Measurements from ENCODE around the gene MPPED1.

Gene MPPED1

DNA sequence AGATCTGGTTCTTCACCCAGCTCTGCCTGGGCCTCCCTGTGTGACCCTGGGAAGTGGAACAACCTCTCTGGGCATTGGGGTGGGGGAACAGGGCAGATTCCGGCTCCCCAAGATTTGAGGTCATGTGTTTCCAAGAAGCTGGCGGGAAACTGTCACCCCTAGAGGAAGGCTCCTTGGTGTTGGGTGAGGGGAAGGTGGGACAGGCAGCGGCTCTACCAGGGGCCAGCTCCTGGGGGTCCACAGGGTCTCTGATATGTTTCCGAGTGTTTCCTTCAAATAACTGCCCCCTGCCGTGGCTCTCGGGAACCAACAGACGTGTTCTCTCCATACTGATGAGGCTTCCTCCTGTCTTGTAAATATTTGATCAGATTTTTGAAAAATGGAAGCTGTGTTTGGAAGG, 78.5 kb downstream of the MPPED1 start:
- Histone ChIP-seq H3K27me3 (ENCODE audit: control insufficient read depth, insufficient read depth, low read length) (no peaks in the 10 kb centered on the region), H3K4me1 (ENCODE audit: control insufficient read depth, insufficient read depth, low read length) (no peaks in the 10 kb centered on the region), H3K36me3 (ENCODE audit: control insufficient read depth, insufficient read depth, low read length) (no peaks in the 10 kb centered on the region), H3K4me3 (ENCODE audit: low read length) (no peak overlapping the region), H3K9me3 (ENCODE audit: control insufficient read depth, low read length) (no peaks in the 10 kb centered on the region), H3K9ac (ENCODE audit: low read length) (no peak overlapping the region)

DNA sequence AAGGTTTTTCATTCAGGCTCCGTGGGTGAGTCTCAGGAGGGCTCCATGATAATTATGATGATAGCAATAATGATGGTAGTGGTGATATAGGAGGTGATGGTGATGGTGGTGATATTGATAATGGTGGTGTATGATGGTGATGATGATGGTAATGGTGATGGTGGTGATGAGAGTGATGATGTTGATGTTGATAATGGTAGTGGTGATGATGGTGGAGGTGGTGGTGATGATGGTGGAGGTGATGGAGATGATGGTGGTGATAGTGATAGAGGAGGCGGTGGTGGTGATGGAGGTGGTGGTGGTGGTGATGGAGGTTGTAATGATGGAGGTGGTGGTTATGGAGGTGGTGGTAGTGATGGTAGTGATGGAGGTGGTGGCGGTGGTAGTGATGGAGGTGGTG, 79.4 kb downstream of the MPPED1 start:
- Histone ChIP-seq H3K27me3 (ENCODE audit: control insufficient read depth, insufficient read depth, low read length) (no peaks in the 10 kb centered on the region), H3K4me1 (ENCODE audit: control insufficient read depth, insufficient read depth, low read length) (no peaks in the 10 kb centered on the region), H3K4me3 (ENCODE audit: low read length) (no peak overlapping the region), H3K9ac (ENCODE audit: low read length) (no peak overlapping the region), H3K9me3 (ENCODE audit: control insufficient read depth, low read length) (no peaks in the 10 kb centered on the region), H3K36me3 (ENCODE audit: control insufficient read depth, insufficient read depth, low read length) (no peaks in the 10 kb centered on the region)

DNA sequence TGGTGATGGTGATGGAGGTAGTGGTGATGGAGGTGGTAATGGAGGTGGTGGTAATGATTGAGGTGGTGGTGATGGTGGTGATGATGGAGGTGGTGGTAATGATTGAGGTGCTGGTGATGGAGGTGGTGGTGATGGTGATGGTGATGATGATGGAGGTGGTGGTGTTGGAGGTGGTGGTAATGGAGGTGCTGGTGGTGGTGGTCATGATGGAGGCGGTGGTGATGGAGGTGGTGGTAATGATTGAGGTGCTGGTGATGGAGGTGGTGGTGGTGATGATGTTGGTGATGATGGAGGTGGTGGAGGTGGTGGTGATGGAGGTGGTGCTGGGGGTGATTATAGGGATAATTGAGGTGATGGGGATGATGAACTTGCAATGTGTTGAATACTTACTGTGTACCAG, 79.9 kb downstream of the MPPED1 start:
- H3K9ac ChIP-seq (ENCODE audit: low read length): no peak overlapping the region
- H3K4me1 ChIP-seq (ENCODE audit: control insufficient read depth, insufficient read depth, low read length): no peaks in the 10 kb centered on the region
- no peaks in the 10 kb centered on the region for H3K27me3 ChIP-seq (ENCODE audit: control insufficient read depth, insufficient read depth, low read length)
- no peaks in the 10 kb centered on the region for H3K9me3 ChIP-seq (ENCODE audit: control insufficient read depth, low read length)
- no peak overlapping the region for H3K4me3 ChIP-seq (ENCODE audit: low read length)
- H3K36me3 ChIP-seq (ENCODE audit: control insufficient read depth, insufficient read depth, low read length): no peaks in the 10 kb centered on the region

DNA sequence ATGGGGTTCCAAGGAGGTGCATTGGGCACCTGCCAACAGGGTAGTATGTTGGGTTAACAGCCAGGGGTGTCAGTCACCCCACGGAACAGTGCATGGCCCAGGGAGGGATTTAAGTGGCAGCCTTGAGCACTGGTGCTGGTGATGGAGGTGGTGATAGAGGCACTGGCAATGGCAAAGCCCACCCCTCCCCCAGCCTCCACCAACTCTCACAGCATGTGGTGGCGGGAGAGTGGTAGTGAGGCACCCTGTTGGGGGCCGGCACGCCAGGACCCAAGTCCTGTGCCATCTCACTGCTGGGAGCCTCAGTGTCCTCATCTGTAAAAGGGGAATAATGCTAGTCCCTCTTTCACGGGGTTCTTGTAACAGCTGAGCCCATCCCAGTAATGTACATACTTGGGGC, 81.5 kb downstream of the MPPED1 start:
- Histone ChIP-seq H3K27me3 (ENCODE audit: control insufficient read depth, insufficient read depth, low read length) (no peaks in the 10 kb centered on the region), H3K36me3 (ENCODE audit: control insufficient read depth, insufficient read depth, low read length) (no peaks in the 10 kb centered on the region), H3K9me3 (ENCODE audit: control insufficient read depth, low read length) (no peaks in the 10 kb centered on the region), H3K4me3 (ENCODE audit: low read length) (no peak overlapping the region), H3K4me1 (ENCODE audit: control insufficient read depth, insufficient read depth, low read length) (no peaks in the 10 kb centered on the region), H3K9ac (ENCODE audit: low read length) (no peak overlapping the region)

DNA sequence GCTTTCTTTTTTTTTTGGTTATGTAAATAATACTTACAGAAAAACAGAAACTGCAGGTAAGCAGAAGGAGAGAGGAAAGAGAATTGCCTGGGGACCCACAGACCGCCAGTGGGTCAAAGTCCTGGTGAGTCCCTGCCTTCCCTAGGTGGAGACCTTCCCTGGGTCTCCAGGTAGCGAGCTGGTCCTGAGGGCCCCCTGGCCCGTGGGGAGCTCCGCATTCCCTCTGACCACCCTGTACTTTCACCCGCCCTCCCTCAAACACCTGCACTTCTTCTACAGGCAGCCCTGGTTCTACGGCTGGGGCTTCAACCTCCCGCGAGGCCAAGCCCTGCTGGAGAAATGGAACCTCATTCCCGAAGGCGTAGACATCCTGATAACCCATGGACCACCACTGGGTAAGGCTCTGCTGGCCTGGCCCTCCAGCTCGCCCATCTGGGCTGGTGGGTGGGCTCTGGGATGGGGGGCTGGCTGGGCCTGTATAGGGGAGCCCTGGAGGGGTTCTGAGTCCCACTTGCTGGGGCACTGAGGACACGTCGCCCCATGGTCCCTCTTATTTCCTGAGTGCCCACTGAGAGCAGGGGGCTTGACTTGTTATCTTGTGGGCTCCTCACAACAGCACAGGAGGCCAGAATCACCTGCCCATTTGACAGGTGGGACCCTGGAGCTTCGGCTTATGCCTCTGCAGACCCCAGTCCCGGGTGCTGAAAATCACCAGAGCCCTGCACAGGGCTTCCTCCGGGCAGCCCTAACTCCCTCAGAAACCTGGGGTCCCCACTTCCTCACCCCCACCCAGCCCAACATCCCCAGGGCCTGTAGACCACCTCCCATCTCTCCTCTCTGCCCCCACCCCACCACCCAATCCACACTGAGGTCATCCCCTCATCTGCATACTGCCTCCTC, 86.4 kb downstream of the MPPED1 start:
- Histone ChIP-seq H3K4me3 (ENCODE audit: low read length) (no peak overlapping the region), H3K9ac (ENCODE audit: low read length) (no peak overlapping the region), H3K36me3 (ENCODE audit: control insufficient read depth, insufficient read depth, low read length) (no peaks in the 10 kb centered on the region), H3K9me3 (ENCODE audit: control insufficient read depth, low read length) (no peaks in the 10 kb centered on the region), H3K27me3 (ENCODE audit: control insufficient read depth, insufficient read depth, low read length) (no peaks in the 10 kb centered on the region), H3K4me1 (ENCODE audit: control insufficient read depth, insufficient read depth, low read length) (no peaks in the 10 kb centered on the region)

DNA sequence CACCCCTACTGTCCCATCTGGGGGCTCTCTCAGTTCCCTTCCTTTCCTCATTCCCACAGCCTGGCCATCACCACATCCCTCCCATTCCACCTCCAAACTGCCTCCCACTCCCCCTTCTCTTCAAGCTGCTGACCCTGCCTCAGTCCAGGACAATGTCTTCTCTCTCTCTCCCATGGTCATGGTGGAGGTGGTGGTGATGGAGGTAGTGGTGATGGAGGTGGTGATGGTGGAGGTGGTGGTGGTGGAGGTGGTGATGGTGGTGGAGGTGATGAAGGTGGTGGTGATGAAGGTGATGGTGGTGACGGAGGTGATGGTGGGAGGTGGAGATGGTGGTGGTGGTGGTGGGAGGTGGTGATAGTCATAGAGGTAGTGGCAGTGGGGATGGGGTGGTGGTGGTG, 87.0 kb downstream of the MPPED1 start:
- no peak overlapping the region for H3K9ac ChIP-seq (ENCODE audit: low read length)
- H3K4me1 ChIP-seq (ENCODE audit: control insufficient read depth, insufficient read depth, low read length): no peaks in the 10 kb centered on the region
- no peaks in the 10 kb centered on the region for H3K9me3 ChIP-seq (ENCODE audit: control insufficient read depth, low read length)
- H3K27me3 ChIP-seq (ENCODE audit: control insufficient read depth, insufficient read depth, low read length): no peaks in the 10 kb centered on the region
- no peaks in the 10 kb centered on the region for H3K36me3 ChIP-seq (ENCODE audit: control insufficient read depth, insufficient read depth, low read length)
- H3K4me3 ChIP-seq (ENCODE audit: low read length): no peak overlapping the region

DNA sequence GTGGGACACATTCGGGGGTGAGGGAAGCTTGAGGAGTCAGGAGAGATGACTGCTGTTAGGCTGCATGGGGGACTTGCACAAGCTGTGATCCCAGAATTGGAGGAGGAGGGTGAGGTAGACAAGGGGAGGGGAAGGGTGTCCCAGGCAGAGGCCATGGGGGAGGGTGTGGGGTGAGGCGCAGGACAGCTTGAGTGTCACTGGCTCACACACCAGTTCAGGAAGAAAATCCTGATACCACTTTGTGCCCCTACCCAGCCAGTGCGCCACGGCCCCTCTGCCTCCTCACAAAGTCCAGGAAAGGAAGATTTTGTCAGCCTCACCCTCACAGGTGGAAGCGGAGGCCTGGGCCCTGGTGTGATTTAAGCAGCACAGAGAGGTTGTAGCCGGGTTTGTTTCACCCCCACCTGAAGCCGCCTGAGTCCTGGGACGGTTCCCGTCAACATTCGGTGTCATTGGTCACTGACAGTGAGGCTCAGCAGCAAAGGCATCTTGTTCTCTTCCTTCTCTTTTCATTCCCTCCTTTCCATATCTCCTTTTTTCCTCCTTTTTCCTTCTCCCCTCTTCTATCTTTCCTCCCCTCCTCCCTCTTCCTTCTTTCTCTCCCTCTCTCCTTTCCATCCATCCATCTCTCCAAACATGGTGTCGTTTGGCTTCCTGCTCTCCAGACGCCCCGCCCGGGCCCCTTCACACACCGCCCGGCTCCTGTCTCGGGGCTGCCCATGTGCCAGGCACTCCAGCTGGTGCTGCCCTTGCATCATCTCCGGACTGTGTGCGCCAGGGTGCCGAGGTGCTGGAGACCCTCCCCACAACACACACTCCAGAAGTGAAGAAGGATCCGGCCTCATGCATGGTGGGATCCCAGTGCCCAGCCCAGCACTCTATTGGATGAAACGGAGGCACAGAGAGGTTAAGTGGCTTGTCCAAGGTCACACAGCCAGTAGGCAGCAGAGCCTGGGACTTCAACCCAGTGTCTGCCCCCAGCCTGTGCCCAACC, 89.3 kb downstream of the MPPED1 start:
- H3K9ac ChIP-seq (ENCODE audit: low read length): no peak overlapping the region
- no peaks in the 10 kb centered on the region for H3K4me1 ChIP-seq (ENCODE audit: control insufficient read depth, insufficient read depth, low read length)
- no peak overlapping the region for H3K4me3 ChIP-seq (ENCODE audit: low read length)
- H3K27me3 ChIP-seq (ENCODE audit: control insufficient read depth, insufficient read depth, low read length): no peaks in the 10 kb centered on the region
- no peaks in the 10 kb centered on the region for H3K36me3 ChIP-seq (ENCODE audit: control insufficient read depth, insufficient read depth, low read length)
- H3K9me3 ChIP-seq (ENCODE audit: control insufficient read depth, low read length): no peaks in the 10 kb centered on the region

DNA sequence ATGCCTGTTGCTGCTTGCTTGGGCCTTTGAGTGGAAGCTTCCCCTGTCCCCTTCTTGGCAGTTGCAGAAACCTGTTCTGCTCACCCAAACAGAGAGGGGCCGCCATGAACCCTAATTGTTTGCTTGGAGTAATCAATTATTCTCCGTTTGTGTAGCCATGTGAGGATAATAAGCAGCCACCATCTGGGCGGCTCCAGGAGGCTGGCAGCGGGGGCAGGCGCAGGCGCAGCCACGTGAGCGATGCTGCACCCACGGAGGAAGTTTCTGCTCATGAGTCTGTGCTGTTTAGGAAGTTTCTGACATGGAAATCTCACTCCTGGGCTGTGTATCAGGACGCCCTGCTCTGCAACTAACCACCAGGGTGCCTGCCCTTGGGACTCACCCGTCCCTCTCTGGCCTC, 90.1 kb downstream of the MPPED1 start:
- Histone ChIP-seq H3K4me1 (ENCODE audit: control insufficient read depth, insufficient read depth, low read length) (no peaks in the 10 kb centered on the region), H3K4me3 (ENCODE audit: low read length) (no peak overlapping the region), H3K9me3 (ENCODE audit: control insufficient read depth, low read length) (no peaks in the 10 kb centered on the region), H3K9ac (ENCODE audit: low read length) (no peak overlapping the region), H3K36me3 (ENCODE audit: control insufficient read depth, insufficient read depth, low read length) (no peaks in the 10 kb centered on the region), H3K27me3 (ENCODE audit: control insufficient read depth, insufficient read depth, low read length) (no peaks in the 10 kb centered on the region)

DNA sequence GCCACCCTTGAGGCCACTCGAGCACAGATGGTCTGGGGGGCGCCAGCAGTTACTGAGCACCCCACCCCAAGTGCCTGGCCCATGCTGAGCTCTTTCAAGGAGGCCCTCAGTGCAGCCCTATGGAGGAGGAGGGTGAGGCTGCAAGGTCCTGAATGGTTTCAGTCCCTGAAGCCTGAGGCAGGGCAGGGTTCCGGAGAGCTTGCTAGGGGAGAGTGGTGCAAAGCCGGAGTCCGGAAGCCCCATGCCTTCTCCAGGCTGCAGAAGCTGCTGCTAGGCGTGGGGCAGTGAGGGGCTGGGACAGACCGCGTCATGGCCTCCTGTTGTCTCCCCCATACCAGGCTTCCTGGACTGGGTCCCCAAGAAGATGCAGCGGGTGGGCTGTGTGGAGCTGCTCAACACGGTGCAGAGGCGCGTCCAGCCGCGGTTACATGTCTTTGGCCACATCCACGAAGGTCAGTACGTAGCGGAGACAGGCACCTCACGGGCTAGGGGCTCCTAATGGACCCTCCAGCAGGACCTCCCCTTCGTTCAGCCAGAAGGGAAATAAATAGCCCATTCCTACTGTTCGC, 90.6 kb downstream of the MPPED1 start:
- Histone ChIP-seq H3K4me1 (ENCODE audit: control insufficient read depth, insufficient read depth, low read length) (no peaks in the 10 kb centered on the region), H3K4me3 (ENCODE audit: low read length) (no peak overlapping the region), H3K9ac (ENCODE audit: low read length) (no peak overlapping the region), H3K36me3 (ENCODE audit: control insufficient read depth, insufficient read depth, low read length) (no peaks in the 10 kb centered on the region), H3K27me3 (ENCODE audit: control insufficient read depth, insufficient read depth, low read length) (no peaks in the 10 kb centered on the region), H3K9me3 (ENCODE audit: control insufficient read depth, low read length) (no peaks in the 10 kb centered on the region)

DNA sequence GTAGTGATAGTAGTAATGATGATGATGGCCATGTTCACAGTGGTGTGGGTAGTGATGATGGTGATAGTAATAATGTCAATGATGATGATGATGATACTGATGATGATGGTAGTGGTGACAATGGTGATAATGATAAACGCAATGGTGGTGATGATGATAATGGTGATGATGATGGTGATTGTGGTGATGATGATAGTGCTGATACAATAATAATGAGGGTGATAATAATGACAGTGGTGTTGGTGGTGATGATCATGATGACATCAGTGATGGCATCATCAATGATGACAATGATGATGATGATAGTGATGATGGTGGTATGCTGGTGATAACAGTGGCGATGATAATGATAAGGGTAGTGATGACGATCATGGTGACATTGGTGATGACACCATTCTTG, 92.3 kb downstream of the MPPED1 start:
- Histone ChIP-seq H3K4me1 (ENCODE audit: control insufficient read depth, insufficient read depth, low read length) (no peaks in the 10 kb centered on the region), H3K4me3 (ENCODE audit: low read length) (no peak overlapping the region), H3K9ac (ENCODE audit: low read length) (no peak overlapping the region), H3K36me3 (ENCODE audit: control insufficient read depth, insufficient read depth, low read length) (no peaks in the 10 kb centered on the region), H3K9me3 (ENCODE audit: control insufficient read depth, low read length) (no peaks in the 10 kb centered on the region), H3K27me3 (ENCODE audit: control insufficient read depth, insufficient read depth, low read length) (no peaks in the 10 kb centered on the region)

DNA sequence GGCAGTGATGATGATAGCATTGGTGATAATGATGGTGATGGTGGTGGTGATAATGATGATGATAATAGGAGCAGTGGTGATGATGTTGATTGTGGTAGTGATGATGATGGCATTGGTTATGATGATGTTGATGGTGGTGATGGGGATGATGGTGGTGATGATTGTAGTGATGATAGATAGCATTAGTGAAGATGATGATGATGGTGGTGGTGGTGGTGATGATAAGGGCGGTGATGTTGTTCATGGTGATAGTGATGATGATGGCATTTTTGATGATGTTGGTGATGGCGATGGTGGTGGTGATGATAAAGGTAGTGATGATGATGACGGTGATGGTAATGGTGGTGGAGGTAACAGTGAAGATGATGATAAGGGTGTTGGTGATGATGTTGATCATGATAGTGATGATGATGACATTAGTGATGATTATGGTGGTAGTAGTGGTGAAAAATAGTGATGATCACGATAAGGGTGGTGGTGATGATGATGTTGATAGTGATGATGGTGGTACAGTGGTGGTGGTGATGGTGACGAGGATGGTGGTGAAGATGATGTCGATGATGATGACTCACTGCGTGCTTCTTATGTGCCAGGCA, 93.0 kb downstream of the MPPED1 start:
- Histone ChIP-seq H3K27me3 (ENCODE audit: control insufficient read depth, insufficient read depth, low read length) (no peaks in the 10 kb centered on the region), H3K4me3 (ENCODE audit: low read length) (no peak overlapping the region), H3K36me3 (ENCODE audit: control insufficient read depth, insufficient read depth, low read length) (no peaks in the 10 kb centered on the region), H3K9me3 (ENCODE audit: control insufficient read depth, low read length) (no peaks in the 10 kb centered on the region), H3K9ac (ENCODE audit: low read length) (no peak overlapping the region), H3K4me1 (ENCODE audit: control insufficient read depth, insufficient read depth, low read length) (no peaks in the 10 kb centered on the region)
